NCI-H748 (cell line): ENCODE results near the gene NKX1-2.

Experiments
- DNase-seq: peaks from one replicate; lab custom pipeline; 2025; ENCODE audit not compliant: unreplicated experiment; lab: John Stamatoyannopoulos, UW

Gene NKX1-2

DNA sequence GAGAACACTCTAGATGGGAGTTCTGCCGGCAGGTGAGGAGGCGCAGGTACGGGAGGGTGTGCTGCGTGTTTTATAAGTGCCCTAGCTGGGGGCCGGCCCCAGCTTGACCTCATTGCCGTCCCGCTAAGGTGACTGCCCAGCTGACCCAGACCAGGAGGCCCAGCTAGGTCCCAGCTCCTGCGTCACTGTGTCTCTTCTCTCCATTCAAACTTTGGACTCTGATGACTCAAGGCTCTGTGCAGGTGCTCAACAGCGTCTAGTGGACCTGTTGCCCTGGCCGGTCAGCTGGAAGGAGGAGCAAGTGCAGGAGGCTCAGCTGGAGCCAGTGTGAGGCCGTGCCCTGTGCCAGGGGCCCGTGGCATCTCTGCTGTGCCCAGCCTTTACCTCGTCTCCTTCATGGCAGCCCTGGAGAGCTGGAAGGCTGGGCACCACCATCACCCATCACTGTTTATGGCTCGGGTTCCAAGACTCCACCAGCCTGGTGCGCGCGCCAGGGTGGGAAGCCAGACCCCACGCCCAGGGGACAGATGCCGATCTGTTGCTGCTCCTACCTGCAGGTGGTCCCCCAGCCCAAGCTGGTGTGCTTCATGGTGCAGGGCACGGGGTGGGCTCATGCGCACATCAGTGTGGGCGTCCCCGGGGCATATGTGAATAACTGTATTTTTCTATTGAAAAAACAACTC, 26.3 kb upstream of the NKX1-2 start:
- no peak for DNase-seq

- peak; percentile 21 for DNase-seq
Measured at GRCh38 chr10:124474514-124475070, 24.8 kb upstream of the NKX1-2 start.

DNA sequence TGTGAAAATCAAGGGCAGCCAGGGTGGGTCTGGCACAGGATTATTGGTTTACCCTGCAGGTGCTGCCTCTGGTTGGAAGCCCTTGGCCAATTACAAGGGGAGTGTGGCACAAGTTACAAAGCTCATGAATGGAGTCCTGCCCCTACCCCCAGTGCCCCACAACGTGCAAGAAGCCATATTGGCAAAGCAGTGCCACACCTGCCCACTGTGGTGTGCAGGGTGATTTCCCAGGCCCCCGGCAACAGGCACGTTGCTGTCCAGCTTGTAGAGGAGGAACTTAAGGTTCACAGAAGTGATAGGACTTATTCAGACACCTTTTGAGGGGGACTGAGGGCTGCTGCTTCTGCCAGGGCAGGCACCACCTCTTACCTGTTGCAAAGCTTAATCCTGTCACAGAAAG, 23.2 kb upstream of the NKX1-2 start:
- DNase-seq: no peak

- no peak for DNase-seq
Measured at GRCh38 chr10:124472071-124472470, 22.2 kb upstream of the NKX1-2 start.

GRCh38 chr10:124470544-124471434, 21.0 kb upstream of the NKX1-2 start:
- DNase-seq: peak; percentile 35

DNA sequence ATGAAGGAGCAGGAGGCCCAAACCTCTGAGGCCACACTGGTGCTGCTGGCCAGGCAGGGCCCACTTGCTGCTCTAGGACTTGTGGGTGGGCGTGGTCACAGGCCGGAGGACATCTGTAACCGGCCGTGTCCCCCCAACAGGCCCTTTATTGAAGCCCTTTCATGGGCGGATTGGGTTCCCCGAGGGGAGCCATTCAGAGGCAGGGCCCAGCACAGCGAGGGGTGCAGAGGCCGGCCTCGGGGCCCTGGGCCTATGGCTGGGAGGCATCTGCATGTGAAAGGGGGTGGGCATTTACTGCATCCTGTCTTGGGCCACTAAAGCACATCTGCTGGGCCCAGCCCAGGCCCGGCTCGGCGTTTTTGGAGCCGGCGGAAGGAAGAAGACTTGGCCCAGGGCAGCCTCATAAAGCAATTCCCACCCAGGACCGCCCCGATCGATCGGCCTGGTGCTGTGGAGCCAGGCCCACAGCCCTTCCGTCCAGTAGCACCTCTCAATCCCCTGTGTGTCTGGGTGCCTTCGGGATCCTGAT, 20.2 kb upstream of the NKX1-2 start:
- DNase-seq: no peak

DNA sequence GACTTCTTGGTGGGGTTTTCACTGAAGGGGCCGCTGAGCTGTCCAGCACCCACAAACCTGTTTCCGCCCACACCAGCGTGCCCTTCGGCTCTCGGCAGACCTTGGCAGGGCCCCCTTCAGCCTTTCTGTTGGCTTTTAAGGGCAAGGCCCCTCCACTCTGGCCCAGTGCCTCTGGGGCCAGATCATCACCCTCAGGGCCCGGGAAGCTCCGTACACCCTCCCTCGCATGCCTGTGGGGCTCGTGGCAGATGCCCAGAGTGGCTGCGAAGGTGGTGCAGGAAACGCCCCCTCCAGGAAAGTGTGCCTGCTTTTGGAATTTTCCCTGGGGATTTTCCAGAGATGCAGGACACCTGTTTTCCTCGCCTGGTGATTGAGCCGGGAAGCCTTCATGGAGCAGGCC, 18.8 kb upstream of the NKX1-2 start:
- DNase-seq: no peak

- DNase-seq: no peak
Measured at GRCh38 chr10:124467165-124467564, 17.3 kb upstream of the NKX1-2 start.

DNA sequence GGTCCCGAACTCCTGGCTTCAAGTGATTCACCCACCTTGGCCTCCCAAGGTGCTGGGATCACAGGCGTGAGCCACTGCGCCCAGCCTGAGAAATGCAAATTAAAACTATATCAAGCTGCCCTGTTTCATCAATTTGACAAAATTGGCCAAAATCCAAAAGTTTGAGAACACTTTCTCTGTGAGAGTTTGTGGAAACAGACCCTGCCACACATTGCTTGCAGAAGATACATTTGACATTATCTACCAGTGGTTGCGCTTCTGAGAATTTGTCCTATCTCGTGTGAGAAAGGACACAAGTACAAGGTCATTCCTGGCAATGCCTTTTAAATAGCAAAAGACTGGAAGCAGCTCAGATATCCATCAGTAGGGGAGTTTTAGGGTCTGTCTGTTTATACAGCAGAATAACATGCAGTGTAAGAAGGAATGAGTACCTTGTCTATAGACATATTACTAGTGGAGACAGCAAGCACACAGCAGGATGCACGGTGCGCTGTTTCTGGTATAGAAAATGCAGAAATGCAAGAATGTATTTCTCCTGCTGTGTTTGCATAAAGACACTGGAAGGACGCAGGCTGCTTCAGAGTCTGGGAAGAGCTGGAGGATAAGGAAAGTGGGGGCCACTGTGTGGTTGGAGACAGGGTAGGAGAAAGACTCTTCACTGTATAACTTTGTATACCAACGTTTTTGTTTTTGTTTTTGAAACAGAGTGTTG, 16.1 kb upstream of the NKX1-2 start:
- DNase-seq: no peak

GRCh38 chr10:124465003-124465776, 15.4 kb upstream of the NKX1-2 start:
- DNase-seq: no peak

DNA sequence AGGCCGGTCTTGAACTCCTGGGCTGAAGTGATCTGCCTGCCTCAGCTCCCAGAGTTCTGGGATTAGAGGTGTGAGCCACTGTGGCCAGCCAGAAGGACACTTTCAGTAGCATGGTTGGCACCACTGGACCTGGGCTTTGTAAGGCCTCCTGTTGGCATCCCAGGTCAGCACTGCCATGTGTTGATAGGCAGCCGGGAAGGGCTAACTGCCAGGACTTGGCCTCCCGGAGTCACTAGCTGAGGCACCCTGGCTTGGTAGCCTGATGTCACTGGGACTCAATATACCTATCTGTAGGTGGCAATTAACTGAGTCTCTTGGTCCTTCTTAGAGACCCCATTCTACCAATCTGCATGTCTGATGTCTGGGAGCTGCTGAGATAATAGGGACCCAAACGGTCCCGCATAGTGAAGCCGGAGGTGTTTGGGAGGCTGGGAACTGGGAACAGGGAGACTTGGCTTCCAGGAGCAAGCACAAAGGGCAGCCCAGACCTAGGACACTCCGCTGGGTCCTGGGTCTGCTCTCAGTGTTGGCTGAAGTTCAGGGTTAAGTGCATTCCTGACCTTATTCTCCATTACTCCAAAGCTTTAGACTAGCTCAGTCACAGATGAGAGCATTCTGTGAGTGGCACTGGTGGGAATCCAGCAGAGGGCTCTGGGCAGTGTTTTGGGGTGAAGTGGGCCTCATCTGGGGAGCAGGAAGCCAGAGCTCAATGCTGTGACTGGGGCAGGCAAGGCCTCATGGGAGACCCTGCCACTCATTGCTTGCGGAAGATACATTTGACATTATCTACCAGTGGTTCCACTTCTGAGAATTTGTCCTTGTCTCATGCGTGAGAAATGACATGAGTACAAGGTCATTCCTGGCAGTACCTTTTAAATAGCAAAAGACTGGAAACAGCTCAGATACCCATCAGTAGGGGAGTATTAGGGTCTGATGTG, 14.5 kb upstream of the NKX1-2 start:
- DNase-seq: no peak

GRCh38 chr10:124462348-124462695, 12.5 kb upstream of the NKX1-2 start:
- DNase-seq: no peak

- DNase-seq: peak; percentile 82
Measured at GRCh38 chr10:124461642-124462347, 12.0 kb upstream of the NKX1-2 start, which contains the start of gene LHPP. TSS of gene LHPP (plus strand) at chr10:124461823. CDS start at chr10:124461863, 40 bp downstream.

DNA sequence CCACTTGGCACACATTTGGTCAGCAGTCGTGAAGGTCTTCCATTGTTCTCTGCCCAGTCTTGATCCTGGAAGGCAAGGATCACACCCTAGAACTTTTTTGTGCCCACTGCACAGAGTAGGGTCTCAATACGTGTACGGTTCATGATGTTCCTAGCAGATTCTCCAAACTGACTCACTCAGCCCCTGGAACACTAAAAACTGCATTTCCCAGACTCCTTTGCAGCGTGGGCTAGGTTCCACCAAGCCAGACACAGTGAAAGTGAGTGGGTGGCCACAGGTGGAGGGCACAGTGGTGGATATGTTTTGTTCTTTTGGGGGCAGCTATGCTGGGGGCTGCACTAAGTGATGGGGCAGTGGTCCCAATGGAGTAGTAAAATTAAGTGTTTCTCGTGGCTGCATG, 10.3 kb upstream of the NKX1-2 start:
- DNase-seq: no peak

GRCh38 chr10:124459395-124459794, 9.6 kb upstream of the NKX1-2 start:
- DNase-seq: no peak

DNA sequence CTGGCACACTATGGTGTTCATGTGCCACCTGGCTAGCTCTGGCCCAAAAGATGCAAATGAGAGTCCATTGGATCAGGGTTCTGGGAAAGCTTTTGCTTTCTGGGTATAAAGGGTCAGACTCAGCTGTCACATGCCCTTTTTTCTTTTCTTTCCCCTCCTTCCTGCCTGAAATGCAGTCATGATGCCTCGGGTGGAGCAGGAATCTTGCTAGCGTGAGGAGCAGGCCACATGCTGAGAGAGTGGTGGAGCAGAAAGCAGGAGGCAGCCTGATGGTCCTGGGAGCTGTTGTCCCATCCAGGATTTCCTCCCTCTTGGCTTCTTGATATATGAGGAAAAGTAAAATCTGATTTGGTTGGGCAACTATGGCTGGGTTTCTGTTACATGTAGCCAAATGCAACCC, 9.1 kb upstream of the NKX1-2 start:
- DNase-seq: no peak

DNA sequence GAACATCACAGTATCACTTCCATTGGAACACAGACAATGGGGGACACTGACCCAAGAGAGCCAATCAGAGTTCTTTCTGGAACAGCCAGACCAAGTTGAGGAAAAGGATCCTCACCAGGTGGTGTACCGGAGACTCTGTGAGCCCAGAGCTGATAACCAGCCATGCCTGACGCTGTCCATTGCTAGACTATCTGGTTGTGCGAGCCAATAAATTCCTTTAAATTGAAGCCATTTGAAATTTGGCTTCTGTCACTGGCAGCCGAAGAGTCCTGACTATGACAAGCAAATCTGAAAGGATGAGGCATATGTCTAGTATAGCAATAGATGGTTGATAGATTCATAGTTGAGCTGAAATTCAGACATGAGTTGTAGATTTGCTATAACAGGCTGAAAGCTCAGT, 8.6 kb upstream of the NKX1-2 start:
- DNase-seq: no peak

DNA sequence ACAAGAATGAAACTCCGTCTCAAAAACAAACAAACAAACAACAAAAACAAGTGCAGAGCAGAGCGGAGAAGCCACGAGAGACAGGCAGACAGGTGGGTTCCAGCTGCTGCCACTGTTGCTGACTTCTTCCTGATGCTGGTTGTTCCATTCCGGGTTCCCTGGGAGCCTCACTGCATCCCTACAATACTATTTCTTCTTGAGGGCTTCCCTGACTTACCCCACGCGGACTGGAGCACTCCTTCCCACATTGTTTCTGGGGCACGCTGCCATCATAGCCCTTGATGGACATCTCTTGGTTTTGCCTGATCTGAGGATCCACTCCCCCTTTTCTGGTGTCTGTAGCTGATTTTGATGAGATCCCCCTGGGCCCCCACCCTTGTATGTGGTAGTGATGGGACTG, 5.6 kb upstream of the NKX1-2 start:
- DNase-seq: no peak
